Uterus (tissue), 2 donors: ENCODE data around the gene MIER2.

Experiments used
- POLR2A ChIP-seq, 2 donors: fragments of 450-650 bp; IDR thresholded peaks; one replicate each; pipeline ENCODE4 v1.6.1; 2016; ENCODE audit warnings: antibody characterized with exemption in 2 of 2, mild to moderate bottlenecking in 1 of 2, moderate library complexity in 1 of 2
- TF ChIP-seq, protein P1 (sequence below), 4 experiments: fragments of 200-600 bp in 2 of 4; fragments of 450-650 bp in 2 of 4; sonication (generic) in 2 of 4; IDR thresholded peaks; one replicate each; pipeline ENCODE4 v1.5.1; 2016 to 2019; ENCODE audit warnings: antibody characterized with exemption in 4 of 4, mild to moderate bottlenecking in 2 of 4, moderate library complexity in 1 of 4

DNA sequence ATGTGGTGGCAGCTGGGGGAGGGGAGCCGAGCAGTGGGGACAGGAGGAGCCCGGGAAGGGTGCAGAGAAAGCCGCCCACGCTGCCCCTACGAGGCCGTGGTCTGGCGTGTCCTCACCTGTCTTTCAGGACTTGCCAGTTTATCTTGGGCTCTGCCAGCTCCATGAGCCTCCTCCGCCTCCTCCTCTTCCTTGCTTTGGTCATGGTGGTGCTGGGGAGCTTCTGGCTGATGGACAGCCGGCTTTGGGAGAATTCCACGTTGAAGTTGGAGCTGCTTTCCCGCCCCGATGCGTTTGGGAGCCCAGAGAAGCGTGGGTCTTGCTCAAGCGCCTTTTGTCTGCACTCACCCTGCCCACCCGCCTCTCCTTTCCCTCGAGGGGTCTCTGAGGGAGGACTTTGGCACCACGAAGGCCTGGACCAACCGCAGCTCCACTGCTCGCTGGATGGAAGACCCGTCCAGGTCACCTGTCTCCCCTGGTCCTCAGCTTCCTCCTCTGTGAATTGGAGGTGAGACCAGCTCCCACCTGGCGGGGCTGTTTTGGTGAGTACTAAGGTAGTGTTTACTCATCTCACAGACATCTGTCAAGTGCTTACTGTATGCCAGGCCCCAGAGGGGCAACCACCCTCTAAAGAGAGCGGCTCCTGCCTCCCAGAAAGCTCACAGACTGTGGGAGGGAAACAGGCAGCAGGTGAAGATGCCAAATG lies 29.7 kb upstream of the MIER2 start:
- no peak for TF ChIP-seq POLR2A (IDR thresholded peaks at IDR 0.05)
- TF ChIP-seq, protein P1, sequence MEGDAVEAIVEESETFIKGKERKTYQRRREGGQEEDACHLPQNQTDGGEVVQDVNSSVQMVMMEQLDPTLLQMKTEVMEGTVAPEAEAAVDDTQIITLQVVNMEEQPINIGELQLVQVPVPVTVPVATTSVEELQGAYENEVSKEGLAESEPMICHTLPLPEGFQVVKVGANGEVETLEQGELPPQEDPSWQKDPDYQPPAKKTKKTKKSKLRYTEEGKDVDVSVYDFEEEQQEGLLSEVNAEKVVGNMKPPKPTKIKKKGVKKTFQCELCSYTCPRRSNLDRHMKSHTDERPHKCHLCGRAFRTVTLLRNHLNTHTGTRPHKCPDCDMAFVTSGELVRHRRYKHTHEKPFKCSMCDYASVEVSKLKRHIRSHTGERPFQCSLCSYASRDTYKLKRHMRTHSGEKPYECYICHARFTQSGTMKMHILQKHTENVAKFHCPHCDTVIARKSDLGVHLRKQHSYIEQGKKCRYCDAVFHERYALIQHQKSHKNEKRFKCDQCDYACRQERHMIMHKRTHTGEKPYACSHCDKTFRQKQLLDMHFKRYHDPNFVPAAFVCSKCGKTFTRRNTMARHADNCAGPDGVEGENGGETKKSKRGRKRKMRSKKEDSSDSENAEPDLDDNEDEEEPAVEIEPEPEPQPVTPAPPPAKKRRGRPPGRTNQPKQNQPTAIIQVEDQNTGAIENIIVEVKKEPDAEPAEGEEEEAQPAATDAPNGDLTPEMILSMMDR (IDR thresholded peaks at IDR 0.05), result no peak
